WTC11 (cell line): ENCODE data around the gene INVS.

ENCODE experiments used
- MAX ChIP-seq: sonication (generic); formaldehyde crosslinking; IDR thresholded peaks from 2 replicates; pipeline ENCODE4 v1.8.0; 2022; ENCODE audit warnings: mild to moderate bottlenecking, missing genetic modification reagents
- TEAD4 ChIP-seq: sonication (generic); formaldehyde crosslinking; IDR thresholded peaks from 2 replicates; pipeline ENCODE4 v1.8.0; 2022; ENCODE audit warnings: mild to moderate bottlenecking, missing genetic modification reagents
- TP53 ChIP-seq: sonication (generic); formaldehyde crosslinking; IDR thresholded peaks from 2 replicates; pipeline ENCODE4 v1.8.1; 2023; ENCODE audit warnings: mild to moderate bottlenecking, missing genetic modification reagents
- TF ChIP-seq, protein P1 (sequence below): sonication (generic); formaldehyde crosslinking; IDR thresholded peaks from 2 replicates; pipeline ENCODE4 v1.8.1; 2022; ENCODE audit warnings: mild to moderate bottlenecking, missing genetic modification reagents, moderate library complexity, borderline replicate concordance

DNA sequence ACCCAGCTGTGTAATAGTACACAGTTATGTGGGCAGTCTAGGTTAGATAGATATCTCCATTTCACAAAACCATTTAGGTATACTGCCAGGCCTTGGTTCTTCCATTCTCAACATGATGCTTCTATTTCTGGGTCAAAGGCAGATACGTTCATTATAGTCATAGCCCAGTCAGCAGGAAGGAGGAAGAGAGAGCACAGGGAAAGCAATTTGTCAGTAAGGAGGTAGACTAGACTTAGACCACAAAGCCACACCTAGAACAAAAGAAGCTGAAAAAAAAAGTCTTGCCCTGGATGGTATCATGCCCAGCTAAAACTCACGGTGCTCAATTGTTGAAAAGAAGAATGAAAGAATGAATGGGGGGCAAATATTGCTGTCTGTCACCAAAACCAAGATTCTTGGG lies 7.6 kb downstream of the INVS start:
- TF ChIP-seq MAX, result no peak
- TF ChIP-seq, protein P1, sequence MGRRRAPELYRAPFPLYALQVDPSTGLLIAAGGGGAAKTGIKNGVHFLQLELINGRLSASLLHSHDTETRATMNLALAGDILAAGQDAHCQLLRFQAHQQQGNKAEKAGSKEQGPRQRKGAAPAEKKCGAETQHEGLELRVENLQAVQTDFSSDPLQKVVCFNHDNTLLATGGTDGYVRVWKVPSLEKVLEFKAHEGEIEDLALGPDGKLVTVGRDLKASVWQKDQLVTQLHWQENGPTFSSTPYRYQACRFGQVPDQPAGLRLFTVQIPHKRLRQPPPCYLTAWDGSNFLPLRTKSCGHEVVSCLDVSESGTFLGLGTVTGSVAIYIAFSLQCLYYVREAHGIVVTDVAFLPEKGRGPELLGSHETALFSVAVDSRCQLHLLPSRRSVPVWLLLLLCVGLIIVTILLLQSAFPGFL (CRISPR knock-in tag), result no peak
- no peak for TF ChIP-seq TP53 (CRISPR knock-in tag)
- TF ChIP-seq TEAD4, result no peak
